Ishikawa (cell line): ENCODE measurements around the gene COLQ.

Experiments
- CEBPB ChIP-seq: IDR thresholded peaks from 2 replicates; pipeline ENCODE4 v1.6.1; 2012
- CREB1 ChIP-seq: IDR thresholded peaks from 2 replicates; pipeline ENCODE4 v1.6.1; 2012; ENCODE audit warnings: low read depth
- EGR1 ChIP-seq: IDR thresholded peaks from 2 replicates; pipeline ENCODE4 v1.6.1; 2012
- EP300 ChIP-seq: IDR thresholded peaks from 2 replicates; pipeline ENCODE4 v1.6.1; 2012; ENCODE audit warnings: borderline replicate concordance
- FOXM1 ChIP-seq: IDR thresholded peaks from 2 replicates; pipeline ENCODE4 v1.6.1; 2012; ENCODE audit warnings: low read depth, borderline replicate concordance
- MAX ChIP-seq: IDR thresholded peaks from 2 replicates; pipeline ENCODE4 v1.6.1; 2012
- NFIC ChIP-seq: IDR thresholded peaks from 2 replicates; pipeline ENCODE4 v1.6.1; 2012
- RAD21 ChIP-seq: IDR thresholded peaks from 2 replicates; pipeline ENCODE4 v1.6.1; 2012; ENCODE audit warnings: low read depth
- REST ChIP-seq: IDR thresholded peaks from 2 replicates; pipeline ENCODE4 v1.6.1; 2012; ENCODE audit warnings: low read depth, mild to moderate bottlenecking
- TAF1 ChIP-seq: IDR thresholded peaks from 2 replicates; pipeline ENCODE4 v1.6.1; 2012; ENCODE audit warnings: low read depth, mild to moderate bottlenecking
- TCF12 ChIP-seq: IDR thresholded peaks from 2 replicates; pipeline ENCODE4 v1.6.1; 2012; ENCODE audit warnings: low read depth
- TEAD4 ChIP-seq: IDR thresholded peaks from 2 replicates; pipeline ENCODE4 v1.6.1; 2012
- USF1 ChIP-seq: IDR thresholded peaks from 2 replicates; pipeline ENCODE4 v1.6.1; 2012
- YY1 ChIP-seq: IDR thresholded peaks from 2 replicates; pipeline ENCODE4 v1.6.1; 2012; ENCODE audit warnings: low read depth
- ZBTB7A ChIP-seq: IDR thresholded peaks from 2 replicates; pipeline ENCODE4 v1.6.1; 2012; ENCODE audit warnings: low read depth

The COLQ gene

GRCh38 chr3:15536856-15537255 lies 15.3 kb upstream of the COLQ start:
- TF ChIP-seq MAX, result no peak
- no peak for TF ChIP-seq NFIC
- TF ChIP-seq FOXM1, result no peak
- no peak for TF ChIP-seq USF1
- TF ChIP-seq TEAD4, result no peak
- no peak for TF ChIP-seq EGR1
- TF ChIP-seq ZBTB7A, result no peak
- TF ChIP-seq REST, result no peak

- no peak for TF ChIP-seq CREB1
- TF ChIP-seq EGR1, result no peak
- TF ChIP-seq EP300, result no peak
- TF ChIP-seq FOXM1, result no peak
- no peak for TF ChIP-seq CEBPB
- TF ChIP-seq REST, result no peak
- no peak for TF ChIP-seq MAX
- TF ChIP-seq NFIC, result no peak
- no peak for TF ChIP-seq ZBTB7A
- no peak for TF ChIP-seq TAF1
- no peak for TF ChIP-seq TCF12
- TF ChIP-seq RAD21, result no peak
- no peak for TF ChIP-seq YY1
- no peak for TF ChIP-seq USF1
- no peak for TF ChIP-seq TEAD4
Observed at GRCh38 chr3:15535732-15536131, 14.2 kb upstream of the COLQ start.

GRCh38 chr3:15531346-15531745 lies 9.8 kb upstream of the COLQ start:
- no peak for TF ChIP-seq RAD21
- TF ChIP-seq ZBTB7A, result no peak
- no peak for TF ChIP-seq EP300
- TF ChIP-seq USF1, result no peak
- no peak for TF ChIP-seq TEAD4
- TF ChIP-seq NFIC, result no peak
- no peak for TF ChIP-seq TAF1
- no peak for TF ChIP-seq CREB1
- TF ChIP-seq MAX, result no peak
- TF ChIP-seq EGR1, result no peak
- no peak for TF ChIP-seq TCF12
- TF ChIP-seq FOXM1, result no peak
- no peak for TF ChIP-seq CEBPB

- no peak for TF ChIP-seq CEBPB
- no peak for TF ChIP-seq TAF1
- no peak for TF ChIP-seq EGR1
- no peak for TF ChIP-seq MAX
- no peak for TF ChIP-seq USF1
- TF ChIP-seq NFIC, result no peak
- no peak for TF ChIP-seq TEAD4
- TF ChIP-seq YY1, result no peak
Observed at GRCh38 chr3:15528854-15529537, 7.5 kb upstream of the COLQ start.

- no peak for TF ChIP-seq EP300
- TF ChIP-seq TAF1, result no peak
Observed at GRCh38 chr3:15527031-15527459, 5.5 kb upstream of the COLQ start.

GRCh38 chr3:15525790-15526189 lies 4.3 kb upstream of the COLQ start:
- TF ChIP-seq EGR1 (no peak), FOXM1 (no peak), USF1 (no peak), MAX (no peak), RAD21 (no peak), ZBTB7A (no peak), YY1 (no peak), REST (no peak), NFIC (no peak)
